Measurements from ENCODE around the gene LRP2.

LRP2 gene

GRCh38 chr2:169086893-169087467 lies 275.4 kb downstream of the LRP2 start:
- DNase-seq: no peak

GRCh38 chr2:169082995-169083394 lies 279.3 kb downstream of the LRP2 start:
- DNase-seq: no peak

- no peak for DNase-seq
These were observed 280.8 kb downstream of the LRP2 start for GRCh38 chr2:169081551-169081950.

GRCh38 chr2:169080250-169081069 lies 281.9 kb downstream of the LRP2 start:
- DNase-seq: no peak

GRCh38 chr2:169077674-169078240 lies 284.6 kb downstream of the LRP2 start:
- DNase-seq: no peak

Measured in NCI-H1436 treated with DMSO at 0.1 percent for 48 hours (cell line).